Testis (tissue), 2 donors: ENCODE results near the gene ING5.
"Not testable (repeated sequence)": the region's sequence is repeated elsewhere in the genome, so short reads cannot be mapped to it uniquely, and the experiment has no call there.

Experiments
- POLR2A ChIP-seq: fragments of 450-650 bp; IDR thresholded peaks from one replicate; pipeline ENCODE4 v1.6.1; 2017; ENCODE audit warnings: antibody characterized with exemption, mild to moderate bottlenecking, moderate library complexity
- TF ChIP-seq, protein P1 (sequence below), 3 experiments: fragments of 450-650 bp in 2 of 3; fragments of 200-600 bp in 1 of 3; sonication (generic) in 1 of 3; IDR thresholded peaks; one replicate each; pipeline ENCODE4 v1.5.1; 2016 to 2019; ENCODE audit warnings: antibody characterized with exemption in 3 of 3, mild to moderate bottlenecking in 2 of 3, moderate library complexity in 1 of 3

GRCh38 chr2:241759893-241760292 lies 58.1 kb downstream of the ING5 start:
- TF ChIP-seq, protein P1, sequence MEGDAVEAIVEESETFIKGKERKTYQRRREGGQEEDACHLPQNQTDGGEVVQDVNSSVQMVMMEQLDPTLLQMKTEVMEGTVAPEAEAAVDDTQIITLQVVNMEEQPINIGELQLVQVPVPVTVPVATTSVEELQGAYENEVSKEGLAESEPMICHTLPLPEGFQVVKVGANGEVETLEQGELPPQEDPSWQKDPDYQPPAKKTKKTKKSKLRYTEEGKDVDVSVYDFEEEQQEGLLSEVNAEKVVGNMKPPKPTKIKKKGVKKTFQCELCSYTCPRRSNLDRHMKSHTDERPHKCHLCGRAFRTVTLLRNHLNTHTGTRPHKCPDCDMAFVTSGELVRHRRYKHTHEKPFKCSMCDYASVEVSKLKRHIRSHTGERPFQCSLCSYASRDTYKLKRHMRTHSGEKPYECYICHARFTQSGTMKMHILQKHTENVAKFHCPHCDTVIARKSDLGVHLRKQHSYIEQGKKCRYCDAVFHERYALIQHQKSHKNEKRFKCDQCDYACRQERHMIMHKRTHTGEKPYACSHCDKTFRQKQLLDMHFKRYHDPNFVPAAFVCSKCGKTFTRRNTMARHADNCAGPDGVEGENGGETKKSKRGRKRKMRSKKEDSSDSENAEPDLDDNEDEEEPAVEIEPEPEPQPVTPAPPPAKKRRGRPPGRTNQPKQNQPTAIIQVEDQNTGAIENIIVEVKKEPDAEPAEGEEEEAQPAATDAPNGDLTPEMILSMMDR (IDR thresholded peaks at IDR 0.05) = not testable (repeated sequence)
- TF ChIP-seq POLR2A = not testable (repeated sequence)
